ENCODE data around the gene TGFBR2. TPM values are rescaled to one million over a fixed set of nuclear protein-coding genes. Genes with fewer than 3 reads are reported as not detected.

Gene TGFBR2
- total and polyA plus RNA-seq, 10 of the 15 experiments (the other 5 are each of a cell fraction or from before 2014, with no cell fraction given) = 0.02 to 0.98 (median 0.18) TPM; not detected in 1

DNA sequence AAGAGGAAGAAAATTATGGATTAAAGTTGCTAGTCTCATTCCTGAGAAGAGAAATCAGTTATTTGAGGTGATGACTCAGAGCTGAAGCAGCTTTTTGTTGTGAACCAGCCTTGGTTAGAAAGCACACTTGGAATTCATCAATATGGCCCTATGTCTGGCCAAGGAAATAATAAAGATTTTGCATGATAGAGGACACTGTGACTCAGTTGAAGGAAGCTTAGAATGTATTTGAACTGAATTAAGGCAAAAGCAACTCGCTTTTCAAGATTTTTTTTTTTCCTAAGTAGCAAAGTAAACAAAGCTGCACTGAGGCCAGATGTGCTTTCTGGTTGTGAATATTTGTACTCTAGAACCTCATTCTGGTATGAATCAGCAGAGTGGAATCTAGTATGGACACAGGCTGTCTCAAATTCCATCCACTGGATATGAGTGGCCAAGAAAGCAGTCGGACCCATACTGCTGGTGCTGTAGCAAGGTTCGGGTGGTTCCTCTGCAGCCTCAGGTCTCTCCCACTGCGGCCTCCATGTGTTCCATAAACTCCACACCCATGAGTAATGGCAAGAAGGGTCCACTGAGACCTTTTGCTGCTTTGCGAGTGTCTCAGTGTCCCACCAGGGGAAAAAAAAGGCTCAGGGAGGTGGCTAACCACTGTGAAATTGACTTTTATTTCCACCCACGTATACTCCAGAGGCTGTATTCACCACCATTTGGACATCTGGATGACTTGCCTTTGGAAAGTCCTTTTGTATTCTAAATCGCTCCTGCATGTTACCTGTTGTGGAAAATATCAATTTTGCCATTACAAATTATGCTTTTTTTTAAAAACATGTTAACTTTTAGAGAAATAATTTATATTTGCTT is 53.1 kb downstream of the TGFBR2 start:
- ChIA-PET RAD21 (ENCODE audit: unreplicated experiment) (interaction anchor here (1.1 to 1.2 kb wide), 2 partner anchors 11 to 461 kb away, joined by 3 read pairs; no protein-coding TSS in a partner anchor), SMC1A (ENCODE audit: uncharacterized antibody, unreplicated experiment) (interaction anchor here (0.6 to 3.8 kb wide), 6 partner anchors 15 to 615 kb away, joined by 3 to 23 read pairs (median 4); no protein-coding TSS in a partner anchor), CTCF (interaction anchor here (1.0 to 1.8 kb wide), 3 partner anchors 11 to 34 kb away, joined by 4 to 10 read pairs (median 5); no protein-coding TSS in a partner anchor), POLR2A (interaction anchor here (1.3 kb wide), 1 partner anchor 10 kb away, joined by 4 read pairs; no protein-coding TSS in a partner anchor)
- no peaks in the 10 kb centered on the region for H3K79me2 ChIP-seq (ENCODE audit: control insufficient read depth, insufficient read depth, low read length)
- no peak overlapping the region for H3K9ac ChIP-seq (ENCODE audit: control insufficient read depth, insufficient read depth, low read length)
- no peak for FAIRE-seq
- H3K4me1 ChIP-seq (ENCODE audit: control insufficient read depth, insufficient read depth, low read length) = peaks cover 23% of the 10 kb centered on the region
- 49% methylated on average over 7 of the region's 7 CpGs for WGBS (ENCODE audit: insufficient coverage, insufficient replicate concordance, low lambda C conversion rate, missing lambda C conversion rate)
- no peak for TF ChIP-seq PRDM15 (CRISPR knock-in tag; IDR thresholded peaks at IDR 0.05)
- TF ChIP-seq, protein P1, sequence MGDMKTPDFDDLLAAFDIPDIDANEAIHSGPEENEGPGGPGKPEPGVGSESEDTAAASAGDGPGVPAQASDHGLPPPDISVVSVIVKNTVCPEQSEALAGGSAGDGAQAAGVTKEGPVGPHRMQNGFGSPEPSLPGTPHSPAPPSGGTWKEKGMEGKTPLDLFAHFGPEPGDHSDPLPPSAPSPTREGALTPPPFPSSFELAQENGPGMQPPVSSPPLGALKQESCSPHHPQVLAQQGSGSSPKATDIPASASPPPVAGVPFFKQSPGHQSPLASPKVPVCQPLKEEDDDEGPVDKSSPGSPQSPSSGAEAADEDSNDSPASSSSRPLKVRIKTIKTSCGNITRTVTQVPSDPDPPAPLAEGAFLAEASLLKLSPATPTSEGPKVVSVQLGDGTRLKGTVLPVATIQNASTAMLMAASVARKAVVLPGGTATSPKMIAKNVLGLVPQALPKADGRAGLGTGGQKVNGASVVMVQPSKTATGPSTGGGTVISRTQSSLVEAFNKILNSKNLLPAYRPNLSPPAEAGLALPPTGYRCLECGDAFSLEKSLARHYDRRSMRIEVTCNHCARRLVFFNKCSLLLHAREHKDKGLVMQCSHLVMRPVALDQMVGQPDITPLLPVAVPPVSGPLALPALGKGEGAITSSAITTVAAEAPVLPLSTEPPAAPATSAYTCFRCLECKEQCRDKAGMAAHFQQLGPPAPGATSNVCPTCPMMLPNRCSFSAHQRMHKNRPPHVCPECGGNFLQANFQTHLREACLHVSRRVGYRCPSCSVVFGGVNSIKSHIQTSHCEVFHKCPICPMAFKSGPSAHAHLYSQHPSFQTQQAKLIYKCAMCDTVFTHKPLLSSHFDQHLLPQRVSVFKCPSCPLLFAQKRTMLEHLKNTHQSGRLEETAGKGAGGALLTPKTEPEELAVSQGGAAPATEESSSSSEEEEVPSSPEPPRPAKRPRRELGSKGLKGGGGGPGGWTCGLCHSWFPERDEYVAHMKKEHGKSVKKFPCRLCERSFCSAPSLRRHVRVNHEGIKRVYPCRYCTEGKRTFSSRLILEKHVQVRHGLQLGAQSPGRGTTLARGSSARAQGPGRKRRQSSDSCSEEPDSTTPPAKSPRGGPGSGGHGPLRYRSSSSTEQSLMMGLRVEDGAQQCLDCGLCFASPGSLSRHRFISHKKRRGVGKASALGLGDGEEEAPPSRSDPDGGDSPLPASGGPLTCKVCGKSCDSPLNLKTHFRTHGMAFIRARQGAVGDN (IDR thresholded peaks at IDR 0.05) = no peak
- no peak for TF ChIP-seq NFIC (IDR thresholded peaks at IDR 0.05; ENCODE audit: low read depth, low read length)
- no peak for TF ChIP-seq RBBP5 (conservative IDR thresholded peaks at IDR 0.05)
- TF ChIP-seq NRF1 (conservative IDR thresholded peaks at IDR 0.05; ENCODE audit: low read depth, low read length) = no peak
- no peaks in the 10 kb centered on the region; the same call in 2 of the 3 replicates for H3K9me3 ChIP-seq (replicated peaks; ENCODE audit: control insufficient read depth, insufficient read depth, low read length)
- no peak overlapping the region for H3K27ac ChIP-seq (ENCODE audit: control insufficient read depth, insufficient read depth)
- no peak for DNase-seq (ENCODE audit: low read depth, low spot score)
- H4K20me1 ChIP-seq (ENCODE audit: control insufficient read depth, insufficient read depth) = no peaks in the 10 kb centered on the region
- H3K4me2 ChIP-seq (ENCODE audit: control insufficient read depth, insufficient read depth) = no peak overlapping the region; the same call in 1 of the 2 replicates
- BruUV-seq (replicated peaks) = no TSS peak
- no peak overlapping the region for H3K4me3 ChIP-seq
- no peaks in the 10 kb centered on the region for H3K36me3 ChIP-seq (ENCODE audit: control insufficient read depth in 2 of 2, insufficient read depth in 2 of 2, low read length in 1 of 2)
- no peak for ATAC-seq
- no peaks in the 10 kb centered on the region for H3K27me3 ChIP-seq (replicated peaks in 1 of 2; ENCODE audit: control insufficient read depth in 2 of 2, insufficient read depth in 2 of 2, low read length in 1 of 2)
- no peak overlapping the region for H2AFZ ChIP-seq (ENCODE audit: control insufficient read depth, low read depth, low read length)
- intact Hi-C loops (cut with micrococcal nuclease; ENCODE audit: unreplicated experiment) = loop anchor here (2.0 kb wide), 1 partner anchor 15 kb away; no protein-coding TSS in a partner anchor
- in situ Hi-C loops (cut with MboI) = no loop called here
